GM12878 (cell line): ENCODE data around the gene GOLGA6A. TPM values are rescaled to one million over a fixed set of nuclear protein-coding genes. Genes with fewer than 3 reads are reported as not detected.

Experiments
- ATAC-seq: fragments of 200-7000 bp; cut with Tn5 transposase; 3 replicates; pipeline ENCODE4 v1.9.1; 2020; ENCODE audit warnings: mild to moderate bottlenecking, moderate library complexity
- BruUV-seq: library from RNA; stranded (reverse); fragments of 400-500 nt; replicated peaks from 2 replicates; lab custom pipeline; 2021; lab: Mats Ljungman, UMichigan
- CTCF ChIA-PET: fragments of 300-600 bp; sonication (Branson Sonifier 250); formaldehyde crosslinking; extraction: SDS; loops from one replicate; lab custom pipeline; 2021; ENCODE audit warnings: inconsistent platforms; lab: Yijun Ruan, JAX
- POLR2A ChIA-PET: fragments of 350-600 bp; formaldehyde crosslinking; extraction: SDS; loops from one replicate; lab custom pipeline; 2021; ENCODE audit warnings: inconsistent platforms; lab: Charles Lee
- RAD21 ChIA-PET: fragments of 300-600 bp; sonication (Branson Sonifier 250); formaldehyde crosslinking; loops from one replicate; lab custom pipeline; 2023; ENCODE audit warnings: antibody characterized with exemption; ENCODE audit not compliant: unreplicated experiment; lab: Charles Lee
- SMC1A ChIA-PET: fragments of 300-600 bp; sonication (Branson Sonifier 250); formaldehyde crosslinking; loops from one replicate; lab custom pipeline; 2023; ENCODE audit not compliant: unreplicated experiment, uncharacterized antibody; lab: Charles Lee
- DNase-seq: peaks from one replicate; pipeline ENCODE4 v3.0.0-alpha.2; 2011; ENCODE audit warnings: low read depth, low spot score
- FAIRE-seq: peaks from 3 replicates; lab custom pipeline; 2011; peaks lifted over from hg19 to GRCh38; lab: Jason Lieb, UNC
- H2AFZ ChIP-seq: 2 replicates; pipeline ENCODE4 v1.6.0; 2011; ENCODE audit warnings: low read depth, low read length, control low read depth; ENCODE audit not compliant: control insufficient read depth
- H3K27ac ChIP-seq: 2 replicates; pipeline ENCODE4 v1.5.1; 2011; ENCODE audit warnings: control low read depth; ENCODE audit not compliant: control insufficient read depth, insufficient read depth
- H3K27me3 ChIP-seq, 2 experiments: replicated peaks in 1 of 2; 2 replicates each; pipeline versions ENCODE4 v1.6.0 to v1.6.1; 2011; ENCODE audit warnings: low read length in 1 of 2; ENCODE audit not compliant: control insufficient read depth in 2 of 2, insufficient read depth in 2 of 2
- H3K36me3 ChIP-seq, 2 experiments: 2 replicates each; pipeline ENCODE4 v1.5.1; 2011; ENCODE audit warnings: low read length in 1 of 2; ENCODE audit not compliant: control insufficient read depth in 2 of 2, insufficient read depth in 2 of 2
- H3K4me1 ChIP-seq: 2 replicates; pipeline ENCODE4 v1.6.1; 2011; ENCODE audit warnings: mild to moderate bottlenecking, low read length, moderate library complexity, mixed read lengths; ENCODE audit not compliant: control insufficient read depth, insufficient read depth
- H3K4me2 ChIP-seq: 2 replicates; pipeline ENCODE4 v1.6.0; 2011; ENCODE audit warnings: control low read depth; ENCODE audit not compliant: control insufficient read depth, insufficient read depth
- H3K4me3 ChIP-seq: fragments of 200-600 bp; sonication (generic); 2 replicates; pipeline ENCODE4 v1.5.1; 2016
- H3K79me2 ChIP-seq: 2 replicates; pipeline ENCODE4 v1.6.0; 2011; ENCODE audit warnings: low read length; ENCODE audit not compliant: control insufficient read depth, insufficient read depth
- H3K9ac ChIP-seq: 2 replicates; pipeline ENCODE4 v1.8.0; 2011; ENCODE audit warnings: low read length, control low read depth, mixed read lengths; ENCODE audit not compliant: control insufficient read depth, insufficient read depth
- H3K9me3 ChIP-seq: replicated peaks from 3 replicates; pipeline ENCODE4 v1.5.1; 2011; ENCODE audit warnings: mild to moderate bottlenecking, low read length; ENCODE audit not compliant: control insufficient read depth, insufficient read depth
- H4K20me1 ChIP-seq: 2 replicates; pipeline ENCODE4 v1.6.0; 2011; ENCODE audit not compliant: control insufficient read depth, insufficient read depth
- BCLAF1 ChIP-seq: fragments of 450-650 bp; IDR thresholded peaks from 2 replicates; pipeline ENCODE4 v1.6.1; 2017; ENCODE audit warnings: antibody characterized with exemption, mild to moderate bottlenecking, moderate library complexity
- BHLHE40 ChIP-seq, 2 experiments: fragments of 450-650 bp in 1 of 2; IDR thresholded peaks; 2 replicates each; pipeline ENCODE4 v1.6.1; 2011 to 2017; ENCODE audit warnings: low read depth in 2 of 2, borderline replicate concordance in 1 of 2, improper control_type of control experiment in 1 of 2, low read length in 1 of 2, mild to moderate bottlenecking in 1 of 2
- CHD4 ChIP-seq: fragments of 200-600 bp; sonication (generic); IDR thresholded peaks from 2 replicates; pipeline ENCODE4 v1.6.1; 2016; ENCODE audit warnings: mild to moderate bottlenecking
- E4F1 ChIP-seq: fragments of 450-650 bp; IDR thresholded peaks from 2 replicates; pipeline ENCODE4 v1.6.1; 2018; ENCODE audit warnings: borderline replicate concordance, mild to moderate bottlenecking; ENCODE audit not compliant: partially characterized antibody
- EZH2 ChIP-seq: IDR thresholded peaks from 2 replicates; pipeline ENCODE4 v1.6.1; 2012; ENCODE audit warnings: low read depth, mild to moderate bottlenecking, control low read depth, inconsistent platforms, low read length, borderline replicate concordance; ENCODE audit not compliant: control insufficient read depth
- LARP7 ChIP-seq: fragments of 450-650 bp; IDR thresholded peaks from 2 replicates; pipeline ENCODE4 v1.6.1; 2017; ENCODE audit warnings: mild to moderate bottlenecking
- MEF2B ChIP-seq: fragments of 450-650 bp; IDR thresholded peaks from 2 replicates; pipeline ENCODE4 v1.6.1; 2018; ENCODE audit warnings: mild to moderate bottlenecking, moderate library complexity; ENCODE audit not compliant: partially characterized antibody, poor library complexity, severe bottlenecking
- NFXL1 ChIP-seq: fragments of 450-650 bp; IDR thresholded peaks from 2 replicates; pipeline ENCODE4 v1.6.1; 2017; ENCODE audit warnings: antibody characterized with exemption, mild to moderate bottlenecking, borderline replicate concordance
- NR2C2 ChIP-seq: IDR thresholded peaks from 2 replicates; pipeline ENCODE4 v1.6.1; 2011; ENCODE audit warnings: borderline replicate concordance, low read depth; ENCODE audit not compliant: control insufficient read depth, insufficient read length
- PAX5 ChIP-seq: IDR thresholded peaks from 2 replicates; pipeline ENCODE4 v1.6.1; 2011; ENCODE audit warnings: low read depth, low read length, borderline replicate concordance
- PKNOX1 ChIP-seq: fragments of 450-650 bp; IDR thresholded peaks from 2 replicates; pipeline ENCODE4 v1.6.1; 2016; ENCODE audit warnings: mild to moderate bottlenecking
- POLR2AphosphoS5 ChIP-seq: IDR thresholded peaks from 2 replicates; pipeline ENCODE4 v1.6.1; 2011; ENCODE audit warnings: mild to moderate bottlenecking, low read length, inconsistent platforms
- SMAD5 ChIP-seq: IDR thresholded peaks from 2 replicates; pipeline ENCODE4 v1.6.1; 2016; ENCODE audit warnings: antibody characterized with exemption, low read depth
- STAT1 ChIP-seq: fragments of 450-650 bp; conservative IDR thresholded peaks from 2 replicates; pipeline ENCODE4 v1.6.1; 2014; ENCODE audit warnings: antibody characterized with exemption, mild to moderate bottlenecking
- SUZ12 ChIP-seq: fragments of 200-600 bp; sonication (generic); IDR thresholded peaks from one replicate; pipeline ENCODE4 v1.6.1; 2018; ENCODE audit warnings: antibody characterized with exemption, mild to moderate bottlenecking; ENCODE audit not compliant: unreplicated experiment
- ZNF622 ChIP-seq: fragments of 450-650 bp; IDR thresholded peaks from 2 replicates; pipeline ENCODE4 v1.6.1; 2017; ENCODE audit warnings: mild to moderate bottlenecking, inconsistent platforms
- WGBS: methylation state at CpG from one replicate; pipeline ENCODE4 v1.1.6; 2016; ENCODE audit warnings: low lambda C conversion rate; ENCODE audit not compliant: insufficient replicate concordance, insufficient coverage; ENCODE audit errors: missing lambda C conversion rate; 5-methylcytosine and 5-hydroxymethylcytosine counted together
- in situ Hi-C: fragments of 300-500 bp; cut with MboI; formaldehyde crosslinking; loops from 9 replicates; pipeline ENCODE4 v1.14.3; 2018; ENCODE audit warnings: mixed read lengths
- intact Hi-C: fragments of 100-400 bp; cut with micrococcal nuclease; formaldehyde crosslinking; loops from one replicate; pipeline ENCODE4 v1.14.2; 2022; ENCODE audit not compliant: unreplicated experiment
- polyA plus RNA-seq, 11 experiments: library from polyadenylated mRNA; depleted of rRNA in 4 of 11; unstranded in 6 of 11; stranded (reverse) in 5 of 11; fragments of >200 nt; fragmentation: Nextera tagmentation in 4 of 11; fragmentation: Illumina TruSeq in 1 of 11; extraction: Ambion mirVana in 4 of 11; extraction: Trizol in 1 of 11; gene quantifications; 1 replicate in 1 of 11; 2 replicates in 10 of 11; pipeline versions ENCODE4 v1.2.1 to v1.2.3, GENCODE V29; 2011 to 2016; ENCODE audit warnings: inconsistent platforms in 2 of 11, missing spikeins in 2 of 11, low read depth in 1 of 11
- total RNA-seq, 4 experiments: library from RNA; depleted of rRNA in 3 of 4; stranded (reverse); fragments of >200 nt in 3 of 4; fragmentation: Illumina TruSeq in 1 of 4; extraction: Trizol in 1 of 4; gene quantifications; 2 replicates each; pipeline versions ENCODE4 v1.2.1 to v1.2.3, GENCODE V29; 2013 to 2021

Gene GOLGA6A
- total and polyA plus RNA-seq, 10 of the 15 experiments (the other 5 are each of a cell fraction or from before 2014, with no cell fraction given): not detected

GRCh38 chr15:74022706-74023470 lies 59.5 kb downstream of the GOLGA6A start:
- CTCF ChIA-PET: no interaction called here
- H4K20me1 ChIP-seq: no peaks in the 10 kb centered on the region; the same call in 1 of the 2 replicates

More at GRCh38 chr15:74022706-74023470, 59.5 kb downstream of the GOLGA6A start:
- Histone ChIP-seq H3K36me3 (peaks cover 34 to 38% of the 10 kb centered on the region in 2 experiments), H3K4me2 (no peak overlapping the region), H3K27ac (no peak overlapping the region), H3K9ac (no peak overlapping the region), H3K4me3 (no peak overlapping the region), H3K9me3 (no peaks in the 10 kb centered on the region), H2AFZ (no peak overlapping the region), H3K27me3 (no peaks in the 10 kb centered on the region), H3K79me2 (peaks cover 8% of the 10 kb centered on the region)
- ChIA-PET SMC1A (no interaction called here), POLR2A (no interaction called here), RAD21 (no interaction called here)
- FAIRE-seq (no peak), DNase-seq (no peak), ATAC-seq (no peak)
- in situ Hi-C loops (no loop called here), intact Hi-C loops (no loop called here)
- WGBS: 96% methylated on average over 66 of the region's 66 CpGs
- no TSS peak for BruUV-seq
- TF ChIP-seq BHLHE40 (IDR thresholded peaks at IDR 0.05; ENCODE audit: borderline replicate concordance in 1 of 2, low read depth in 2 of 2, low read length in 1 of 2): no peak
- TF ChIP-seq EZH2: no peak
- TF ChIP-seq PAX5: no peak
- TF ChIP-seq CHD4: no peak
- no peak for TF ChIP-seq SUZ12
- no peak for TF ChIP-seq LARP7
- TF ChIP-seq BCLAF1: no peak
- no peak for TF ChIP-seq NR2C2
- TF ChIP-seq MEF2B: no peak
- TF ChIP-seq POLR2AphosphoS5: no peak
- no peak for TF ChIP-seq STAT1
- TF ChIP-seq E4F1: no peak
- no peak for TF ChIP-seq PKNOX1
- TF ChIP-seq SMAD5: no peak
- no peak for TF ChIP-seq ZNF622
- TF ChIP-seq NFXL1: no peak
- TF ChIP-seq, all 136 proteins: peak for 0
- H3K4me1 ChIP-seq: no peaks in the 10 kb centered on the region
